ENCODE measurements around the gene AKAP1.

AKAP1 gene

DNA sequence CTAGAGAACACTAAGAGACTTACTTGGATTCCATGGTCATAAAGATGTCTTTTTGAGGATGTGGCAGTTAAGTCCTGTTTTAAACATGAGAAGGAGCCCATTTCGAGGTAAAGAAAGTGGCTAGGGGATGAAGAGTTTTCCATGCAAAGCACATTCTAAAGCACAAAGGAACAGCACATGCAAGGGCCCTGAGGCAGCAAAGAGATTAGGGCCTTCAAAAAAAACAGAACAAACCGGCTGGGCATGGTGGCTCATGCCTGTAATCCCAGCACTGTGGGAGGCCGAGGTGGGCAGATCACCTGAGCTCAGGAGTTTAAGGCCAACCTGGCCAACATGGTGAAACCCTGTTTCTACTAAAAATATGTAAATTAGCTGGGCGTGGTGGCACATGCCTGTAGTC lies 79.8 kb downstream of the AKAP1 start:
- DNase-seq (ENCODE audit: low read depth in 2 of 2), result no peak

- no peak for DNase-seq (ENCODE audit: low read depth in 2 of 2)
Measured at GRCh38 chr17:57165754-57166153, 80.7 kb downstream of the AKAP1 start.

- DNase-seq (ENCODE audit: low read depth in 2 of 2), result no peak
Measured at GRCh38 chr17:57166803-57167202, 81.8 kb downstream of the AKAP1 start.

DNA sequence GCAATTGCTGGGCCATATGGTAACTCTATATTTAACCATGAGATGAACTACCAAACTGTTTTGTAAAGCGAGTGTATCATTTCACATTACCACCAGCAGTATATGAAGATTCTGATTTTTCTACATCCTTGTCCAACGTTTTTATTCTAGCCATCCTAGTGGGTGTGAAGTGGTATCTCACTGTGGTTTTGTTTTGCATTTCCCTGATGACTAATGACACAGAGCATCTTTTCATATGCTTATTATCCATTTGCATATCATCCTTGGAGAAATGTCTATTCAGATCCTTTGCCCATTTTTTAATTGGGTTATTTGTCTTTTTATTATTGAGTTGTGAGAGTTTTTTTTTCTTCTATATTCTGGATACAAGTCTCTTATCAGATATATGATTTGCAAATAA lies 83.6 kb downstream of the AKAP1 start:
- no peak for DNase-seq (ENCODE audit: low read depth in 2 of 2)

GRCh38 chr17:57170866-57171265 lies 85.8 kb downstream of the AKAP1 start:
- no peak for DNase-seq (ENCODE audit: low read depth in 2 of 2)
